Esophagus muscularis mucosa (tissue), 3 donors: ENCODE results near the gene ZDHHC23.

Source experiments
- CTCF ChIP-seq, 3 experiments: fragments of 200-600 bp in 2 of 3; fragments of 450-650 bp in 1 of 3; sonication (generic) in 2 of 3; IDR thresholded peaks; one replicate each; pipeline ENCODE4 v1.5.1; 2017 to 2019; ENCODE audit warnings: antibody characterized with exemption in 3 of 3, mild to moderate bottlenecking in 2 of 3, moderate library complexity in 1 of 3
- POLR2AphosphoS5 ChIP-seq, 2 donors: sonication (generic); formaldehyde crosslinking; IDR thresholded peaks; one replicate each; pipeline ENCODE4 v1.6.1; 2017; ENCODE audit warnings: antibody characterized with exemption in 2 of 2

GRCh38 chr3:113914646-113915045 lies 33.2 kb upstream of the ZDHHC23 start:
- TF ChIP-seq POLR2AphosphoS5 (IDR thresholded peaks at IDR 0.05) (no peak), CTCF (IDR thresholded peaks at IDR 0.05) (no peak)
